Inflammatory macrophage treated with lipopolysaccharide for 4 hours (primary cell): ENCODE measurements around the gene MRC2.

Experiments
- DNase-seq: peaks from one replicate; pipeline ENCODE4 v3.0.0-alpha.2; 2020

The MRC2 gene

GRCh38 chr17:62703261-62703775, 75.8 kb downstream of the MRC2 start:
- DNase-seq, result no peak

DNA sequence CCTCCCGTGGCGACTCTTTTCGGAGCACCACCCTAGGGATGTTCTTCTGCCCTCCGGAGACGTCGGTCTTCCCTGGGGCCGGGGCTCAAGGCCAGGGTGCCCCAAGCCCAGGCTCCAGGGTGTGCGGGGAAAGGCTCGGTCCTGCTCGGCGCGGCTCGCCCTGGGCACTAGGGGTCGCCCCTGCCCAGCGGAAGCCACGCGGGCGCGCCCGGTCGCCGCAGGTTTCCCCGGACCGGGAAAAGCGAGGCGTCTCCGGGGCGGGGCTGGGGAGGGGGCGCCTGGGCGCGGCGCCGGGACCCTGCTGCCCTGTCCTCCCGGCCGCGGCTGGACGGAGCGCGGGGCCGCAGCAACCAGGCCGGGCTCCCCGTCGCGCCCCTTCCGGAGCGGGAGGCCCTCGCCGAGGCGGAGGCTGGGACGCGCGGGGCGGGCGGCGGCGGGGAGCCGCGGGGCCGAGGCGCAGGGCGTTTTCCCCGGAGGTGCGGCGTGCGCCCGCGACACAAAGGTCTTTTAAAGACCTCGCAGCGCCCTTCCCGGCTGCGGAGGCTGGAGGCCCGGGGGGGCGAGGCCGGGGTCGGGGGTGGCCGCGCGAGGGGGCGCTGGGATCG, 76.4 kb downstream of the MRC2 start:
- DNase-seq, result peak; percentile 63

DNA sequence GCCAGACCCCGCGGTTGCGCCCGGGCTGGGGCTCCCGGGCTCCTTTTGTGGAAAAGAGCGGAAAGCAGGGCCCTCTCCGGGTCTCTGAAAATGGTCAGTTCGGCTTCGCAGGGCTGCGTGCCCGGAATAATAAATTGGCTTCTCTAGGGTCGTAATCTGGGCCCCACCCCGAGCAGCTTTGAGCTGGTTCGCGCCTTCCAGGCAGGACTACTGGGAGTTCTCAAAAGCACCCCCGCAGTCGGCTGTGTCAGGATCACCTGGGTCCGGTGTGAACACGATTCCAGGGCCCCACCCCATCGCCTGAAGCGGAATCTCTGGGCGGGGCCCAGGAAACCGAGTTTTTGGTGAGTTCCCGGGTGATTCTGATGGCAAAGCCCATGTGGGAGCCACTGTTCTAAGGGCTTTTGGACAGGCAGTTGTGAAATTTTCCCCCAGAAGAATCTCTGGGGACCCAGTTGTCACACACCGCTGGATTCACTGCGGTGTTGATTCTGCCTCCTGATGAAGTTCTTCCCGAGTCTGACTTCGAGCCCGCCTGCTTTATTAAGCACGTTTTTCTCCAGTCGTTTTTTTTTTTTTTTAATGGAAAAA, 77.0 kb downstream of the MRC2 start:
- no peak for DNase-seq

DNA sequence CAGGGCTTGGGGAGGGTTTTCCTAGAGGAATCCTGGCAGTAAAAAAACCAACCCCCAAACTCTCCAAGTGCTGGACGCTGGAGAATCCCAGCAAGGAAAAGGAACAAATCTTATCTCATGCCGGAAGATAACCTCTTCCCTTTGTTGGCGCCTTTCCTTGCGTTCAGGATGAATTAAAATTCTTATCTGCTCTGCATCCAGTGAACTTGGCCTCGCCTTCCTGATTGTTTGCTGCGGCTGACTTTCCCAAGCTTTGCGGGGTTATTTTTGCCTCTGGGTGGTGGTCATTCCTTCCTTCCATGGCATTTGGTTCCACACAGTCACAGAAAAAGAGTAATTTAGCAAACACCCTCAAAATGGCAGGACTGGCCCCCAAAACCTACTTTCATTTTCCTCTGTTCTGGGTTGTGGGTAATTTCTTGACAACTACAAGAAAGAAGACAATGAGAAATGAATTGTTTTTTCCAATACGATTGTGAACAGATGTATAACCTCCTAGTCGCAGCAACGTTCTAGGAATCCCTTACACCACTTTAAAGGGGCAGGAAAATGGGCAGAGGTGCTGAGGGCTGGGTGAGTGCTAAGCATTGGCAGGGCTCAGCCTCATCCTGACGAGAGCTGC, 77.8 kb downstream of the MRC2 start:
- no peak for DNase-seq

DNA sequence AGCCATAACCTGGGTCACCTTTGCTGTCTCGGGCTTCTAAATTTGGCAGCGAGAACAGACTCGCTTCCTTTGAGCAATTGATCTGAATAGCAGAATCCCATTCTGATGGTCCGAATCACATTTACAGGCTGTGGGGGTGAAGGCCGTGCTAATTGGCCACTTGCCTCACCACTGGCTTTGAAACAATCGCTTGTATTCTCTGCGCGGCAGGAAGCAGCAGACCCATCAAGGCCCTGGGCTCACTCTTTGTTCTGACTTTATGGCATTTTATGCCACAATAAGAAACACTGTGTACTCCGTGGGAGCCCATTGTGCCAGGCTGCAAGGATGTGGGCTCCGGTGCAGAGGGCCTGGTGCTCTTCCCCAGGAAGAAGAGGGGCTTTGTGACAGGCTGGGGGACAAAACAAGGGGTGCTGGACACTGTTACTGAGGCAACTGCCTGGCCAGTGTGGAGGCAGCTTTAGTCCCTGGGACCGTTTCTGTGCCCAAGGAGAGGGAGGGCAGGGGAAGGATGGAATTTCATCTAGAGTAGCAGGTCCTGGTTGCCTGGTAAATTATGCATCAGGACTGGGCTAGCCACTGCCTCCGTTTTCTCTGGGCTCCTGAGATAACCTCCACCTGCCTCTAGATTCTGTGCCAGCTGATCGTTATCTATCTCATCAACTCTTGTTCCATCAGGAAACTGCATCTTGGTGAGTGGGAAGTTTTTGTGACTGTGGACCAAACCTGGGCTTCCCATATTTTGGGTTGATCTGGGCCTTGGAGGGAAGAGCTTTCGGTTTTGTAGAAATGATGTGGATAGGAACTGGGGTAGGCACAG, 78.5 kb downstream of the MRC2 start:
- DNase-seq, result no peak

DNA sequence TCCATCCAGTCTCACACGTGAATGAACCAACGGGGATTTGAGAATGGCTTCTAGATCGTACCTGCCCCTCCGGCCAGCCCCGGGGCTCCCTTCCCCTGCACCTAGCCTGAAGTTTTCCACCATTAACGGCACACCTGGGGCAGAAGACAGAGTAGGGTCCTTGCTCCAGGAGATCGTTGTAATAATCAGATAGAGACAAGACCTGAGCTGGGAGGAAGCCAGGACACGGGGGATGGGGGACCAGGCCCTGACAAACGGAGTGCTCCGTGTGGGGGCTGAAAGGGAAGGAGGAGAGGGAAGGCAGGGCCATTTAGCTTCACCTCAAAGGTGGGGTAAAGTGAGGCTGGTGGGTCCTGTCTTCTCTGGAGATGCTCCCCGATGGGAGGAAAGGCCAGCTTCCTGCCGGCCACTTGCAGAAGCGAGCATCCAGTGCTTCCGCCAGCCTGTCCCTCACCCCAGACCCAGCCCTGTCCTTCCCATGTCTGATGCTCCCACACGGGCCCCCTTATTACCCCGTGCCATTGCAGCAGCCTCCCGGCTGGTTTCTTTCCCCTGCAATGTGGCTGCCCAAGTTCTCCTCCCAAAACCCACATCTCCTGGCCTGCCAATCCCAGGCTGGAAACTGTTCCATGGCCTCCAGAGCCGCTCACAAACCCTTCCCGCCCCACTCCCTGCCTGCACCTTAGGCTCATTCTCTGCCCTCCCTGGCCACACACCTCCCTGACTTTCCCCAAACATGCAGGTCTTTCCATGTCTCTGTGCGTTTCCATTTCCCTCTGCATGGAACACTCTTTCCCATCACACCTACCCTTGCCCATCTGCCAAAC, 79.3 kb downstream of the MRC2 start:
- DNase-seq, result no peak

- DNase-seq, result no peak
These were observed 79.9 kb downstream of the MRC2 start for GRCh38 chr17:62707425-62707739.

GRCh38 chr17:62708587-62708986, 81.1 kb downstream of the MRC2 start:
- no peak for DNase-seq

DNA sequence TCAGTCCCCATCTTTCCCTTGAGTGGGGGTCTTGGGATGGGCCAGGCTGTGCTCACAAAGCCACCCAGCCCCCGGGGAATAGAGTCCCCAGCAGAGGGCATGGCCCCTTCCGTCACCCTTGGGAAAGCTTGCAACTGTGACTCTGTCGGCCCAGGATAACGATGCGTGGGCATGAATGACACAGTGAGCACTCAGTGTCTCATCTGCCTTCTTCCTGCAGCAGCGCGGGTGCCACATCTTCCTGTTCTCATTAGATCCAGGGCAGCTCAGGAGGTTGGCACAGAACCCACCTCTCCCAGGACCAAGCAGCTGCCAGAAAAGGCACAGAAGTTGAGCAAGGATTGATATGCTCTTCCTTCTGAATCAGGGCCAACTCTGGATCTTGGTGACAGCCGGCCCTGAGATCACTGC, 84.7 kb downstream of the MRC2 start:
- DNase-seq, result no peak

- DNase-seq, result no peak
These were observed 85.8 kb downstream of the MRC2 start for GRCh38 chr17:62713086-62713881.

- peak; percentile 18 for DNase-seq
These were observed 86.7 kb downstream of the MRC2 start for GRCh38 chr17:62714016-62714777.

DNA sequence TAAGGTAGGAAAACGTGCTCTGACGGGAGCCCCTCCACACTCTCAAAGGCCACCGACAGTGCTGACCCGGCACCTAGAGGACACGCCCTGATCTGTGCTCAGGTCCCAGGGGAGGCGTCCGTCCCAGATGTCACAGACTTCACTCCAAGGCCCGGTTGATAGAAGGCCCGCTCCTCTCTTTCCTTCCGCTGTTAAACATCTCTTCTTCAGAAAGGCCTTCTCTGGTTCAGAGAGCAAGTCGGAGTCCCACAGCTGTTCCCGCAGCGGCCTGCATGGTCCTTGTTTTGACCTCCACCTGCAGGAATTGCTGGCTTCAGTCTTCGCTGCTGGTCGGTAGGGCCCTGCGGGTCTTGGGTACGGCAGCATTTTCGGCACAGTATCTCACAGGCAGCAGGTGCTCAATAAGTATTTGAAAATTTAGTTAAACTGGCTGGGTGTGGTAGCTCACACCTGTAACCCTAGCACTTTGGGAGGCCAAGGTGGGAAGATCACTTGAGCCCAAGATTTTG, 88.5 kb downstream of the MRC2 start:
- DNase-seq, result no peak

- DNase-seq, result no peak
These were observed 89.5 kb downstream of the MRC2 start for GRCh38 chr17:62716834-62717588.

DNA sequence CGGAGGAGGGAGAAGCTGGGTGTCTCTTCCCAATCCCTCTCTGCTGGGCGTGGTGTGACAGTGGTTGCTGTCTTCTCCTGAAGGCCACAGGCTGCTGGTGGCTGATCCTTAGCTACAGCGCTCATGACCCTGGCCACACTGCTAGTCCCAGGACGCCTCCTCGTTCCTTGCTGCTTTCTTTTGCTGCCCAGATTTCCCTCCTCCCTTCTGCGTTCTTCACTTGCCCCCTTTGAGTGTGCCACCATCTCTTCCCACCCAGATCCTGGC, 90.1 kb downstream of the MRC2 start:
- no peak for DNase-seq

DNA sequence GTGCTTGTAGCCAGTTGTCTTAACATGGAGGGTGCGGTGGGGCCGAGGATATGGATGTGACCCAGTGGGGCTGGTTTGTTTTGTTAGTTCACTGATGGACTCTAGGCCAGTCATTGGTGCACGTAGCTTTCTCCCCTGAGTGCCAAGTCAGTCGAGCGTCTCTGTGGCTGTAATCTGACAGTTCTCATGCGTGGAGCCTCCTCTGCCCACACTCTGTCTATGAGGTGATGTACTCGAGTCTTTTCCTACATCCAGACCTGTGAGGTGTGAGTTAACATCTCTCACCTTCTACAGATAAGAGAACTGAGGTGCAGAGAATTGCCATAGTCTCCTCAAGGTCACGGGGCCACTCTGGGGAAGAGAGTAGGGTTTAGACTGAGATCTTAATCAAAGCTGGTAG, 90.4 kb downstream of the MRC2 start:
- no peak for DNase-seq

DNA sequence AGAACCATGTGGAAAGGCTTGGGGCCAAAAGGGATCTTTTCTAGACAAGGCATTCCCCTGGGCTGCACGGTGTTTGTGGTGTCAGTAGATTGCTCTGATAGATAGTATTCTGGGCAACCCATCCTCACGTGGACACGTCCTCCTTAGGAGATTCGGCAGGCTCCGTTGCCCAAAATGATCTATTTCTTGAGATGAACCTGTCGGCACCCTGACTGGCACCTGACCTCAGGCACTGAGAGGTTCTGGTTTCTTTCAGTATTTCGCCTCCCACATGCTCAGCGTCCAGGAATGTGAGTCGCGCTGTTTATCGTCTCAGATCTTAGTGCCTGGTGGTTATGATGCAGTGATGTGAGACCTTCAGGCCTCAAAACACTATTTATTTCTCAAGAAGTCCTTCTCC, 91.0 kb downstream of the MRC2 start:
- no peak for DNase-seq

GRCh38 chr17:62719586-62719985, 92.1 kb downstream of the MRC2 start:
- no peak for DNase-seq

DNA sequence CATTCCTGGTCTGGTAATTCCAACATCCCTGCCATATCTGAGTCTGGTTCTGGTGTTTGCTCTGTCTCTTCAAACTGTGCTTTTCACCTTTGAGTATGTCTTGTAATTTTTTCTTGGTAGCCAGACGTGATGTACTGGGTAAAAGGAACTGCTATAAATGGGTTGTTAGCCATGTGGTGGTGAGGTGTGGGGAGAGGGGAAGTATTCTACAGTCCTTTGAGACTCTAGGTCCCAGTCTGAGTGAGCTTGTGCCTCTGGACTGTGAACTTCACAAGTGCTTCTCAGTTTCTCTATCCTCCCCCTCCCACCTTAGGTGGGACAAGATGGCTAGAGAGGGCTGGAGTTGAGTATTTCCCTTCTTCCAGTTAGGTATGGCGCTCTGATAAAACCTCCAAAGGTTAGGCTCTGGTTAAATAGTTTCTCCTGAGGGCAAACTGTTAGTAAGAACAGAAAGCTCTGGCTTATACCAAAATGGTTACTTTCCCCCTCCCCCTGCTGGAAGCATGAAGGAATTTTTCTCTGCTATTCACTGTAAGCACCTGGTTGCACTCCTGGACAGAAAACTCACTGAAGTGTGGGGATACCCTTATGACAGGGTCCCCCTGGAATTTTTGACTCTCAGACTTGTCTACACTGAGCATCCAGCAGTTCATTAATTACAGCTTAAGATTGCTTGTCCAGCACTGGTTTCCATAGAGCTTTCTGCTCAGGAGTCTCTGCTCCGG, 92.8 kb downstream of the MRC2 start:
- no peak for DNase-seq

GRCh38 chr17:62722625-62723024, 95.2 kb downstream of the MRC2 start:
- DNase-seq, result no peak

DNA sequence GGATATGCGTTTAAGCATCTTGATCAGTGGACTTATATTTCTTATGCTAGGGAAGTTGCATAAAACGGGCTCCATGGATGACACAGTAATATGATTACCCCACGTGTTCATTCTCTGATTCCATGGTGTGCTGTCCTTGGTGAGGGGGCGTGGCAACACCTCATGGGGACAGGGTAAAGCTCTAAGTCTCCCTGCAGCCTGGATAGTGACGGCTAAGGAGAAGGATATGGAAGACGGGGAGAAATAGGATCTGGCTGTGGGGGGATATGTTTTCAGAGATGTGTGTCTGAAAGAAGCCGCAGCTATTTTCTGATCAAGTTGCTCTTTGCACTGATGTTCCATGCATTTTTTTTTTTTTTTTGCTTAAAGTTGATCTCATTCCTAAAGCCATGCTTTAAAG, 96.4 kb downstream of the MRC2 start:
- DNase-seq, result no peak
